ENCODE measurements around the gene PPP3CA.
"Not testable (repeated sequence)": the region's sequence is repeated elsewhere in the genome, so short reads cannot be mapped to it uniquely, and the experiment has no call there.

The PPP3CA gene

GRCh38 chr4:101098666-101099400 is 248.5 kb downstream of the PPP3CA start:
- H4K20me1 ChIP-seq (ENCODE audit: insufficient read depth): no peaks in the 10 kb centered on the region
- no peak overlapping the region for H3K27ac ChIP-seq
- H2AFZ ChIP-seq (ENCODE audit: low read depth): no peak overlapping the region
- H3K79me2 ChIP-seq (ENCODE audit: insufficient read depth, low read depth): no peaks in the 10 kb centered on the region
- no peak overlapping the region for H3K4me3 ChIP-seq (IDR thresholded peaks at IDR 0.05; ENCODE audit: insufficient read depth, low read depth, low read length)
- no peaks in the 10 kb centered on the region for H3K4me1 ChIP-seq (ENCODE audit: low read depth, poor library complexity, severe bottlenecking)
- H3K9ac ChIP-seq: no peak overlapping the region
- no peaks in the 10 kb centered on the region for H3K36me3 ChIP-seq (ENCODE audit: insufficient read depth)
- no peak overlapping the region for H3K4me2 ChIP-seq
- TF ChIP-seq CTCF (conservative IDR thresholded peaks at IDR 0.05; ENCODE audit: low read depth, low read length): no peak
- no peaks in the 10 kb centered on the region for H3K27me3 ChIP-seq (ENCODE audit: insufficient read depth, low read depth)

GRCh38 chr4:101092609-101093008 is 254.7 kb downstream of the PPP3CA start:
- H3K4me3 ChIP-seq (IDR thresholded peaks at IDR 0.05; ENCODE audit: insufficient read depth, low read depth, low read length); H3K4me1 ChIP-seq (ENCODE audit: low read depth, poor library complexity, severe bottlenecking); H3K79me2 ChIP-seq (ENCODE audit: insufficient read depth, low read depth); H3K9ac ChIP-seq; H2AFZ ChIP-seq (ENCODE audit: low read depth); H4K20me1 ChIP-seq (ENCODE audit: insufficient read depth); H3K4me2 ChIP-seq; H3K27me3 ChIP-seq (ENCODE audit: insufficient read depth, low read depth); H3K36me3 ChIP-seq (ENCODE audit: insufficient read depth); H3K27ac ChIP-seq: not testable (repeated sequence)

- no peaks in the 10 kb centered on the region for H3K27me3 ChIP-seq (ENCODE audit: insufficient read depth, low read depth)
- H3K9ac ChIP-seq: no peak overlapping the region
- H2AFZ ChIP-seq (ENCODE audit: low read depth): no peak overlapping the region
- H3K27ac ChIP-seq: no peak overlapping the region
- no peaks in the 10 kb centered on the region for H3K36me3 ChIP-seq (ENCODE audit: insufficient read depth)
- no peaks in the 10 kb centered on the region for H3K79me2 ChIP-seq (ENCODE audit: insufficient read depth, low read depth)
- H3K4me1 ChIP-seq (ENCODE audit: low read depth, poor library complexity, severe bottlenecking): peaks cover 4% of the 10 kb centered on the region
- TF ChIP-seq CTCF (conservative IDR thresholded peaks at IDR 0.05; ENCODE audit: low read depth, low read length): no peak
- no peak overlapping the region for H3K4me3 ChIP-seq (IDR thresholded peaks at IDR 0.05; ENCODE audit: insufficient read depth, low read depth, low read length)
- no peaks in the 10 kb centered on the region for H4K20me1 ChIP-seq (ENCODE audit: insufficient read depth)
- H3K4me2 ChIP-seq: no peak overlapping the region
These were observed 258.2 kb downstream of the PPP3CA start for GRCh38 chr4:101089168-101089567.

GRCh38 chr4:101086801-101087586 is 260.3 kb downstream of the PPP3CA start:
- no peak overlapping the region for H3K9ac ChIP-seq
- H3K79me2 ChIP-seq (ENCODE audit: insufficient read depth, low read depth): no peaks in the 10 kb centered on the region
- H3K4me1 ChIP-seq (ENCODE audit: low read depth, poor library complexity, severe bottlenecking): peaks cover 4% of the 10 kb centered on the region
- no peak overlapping the region for H3K4me3 ChIP-seq (IDR thresholded peaks at IDR 0.05; ENCODE audit: insufficient read depth, low read depth, low read length)
- no peaks in the 10 kb centered on the region for H3K36me3 ChIP-seq (ENCODE audit: insufficient read depth)
- H2AFZ ChIP-seq (ENCODE audit: low read depth): no peak overlapping the region
- H3K4me2 ChIP-seq: no peak overlapping the region
- H3K27ac ChIP-seq: no peak overlapping the region
- H4K20me1 ChIP-seq (ENCODE audit: insufficient read depth): no peaks in the 10 kb centered on the region
- no peak for TF ChIP-seq CTCF (conservative IDR thresholded peaks at IDR 0.05; ENCODE audit: low read depth, low read length)
- no peaks in the 10 kb centered on the region for H3K27me3 ChIP-seq (ENCODE audit: insufficient read depth, low read depth)

- Histone ChIP-seq H3K27ac (no peak overlapping the region), H2AFZ (ENCODE audit: low read depth) (no peak overlapping the region)
- TF ChIP-seq CTCF (conservative IDR thresholded peaks at IDR 0.05; ENCODE audit: low read depth, low read length): no peak
These were observed 264.2 kb downstream of the PPP3CA start for GRCh38 chr4:101083131-101083530.

More at GRCh38 chr4:101083131-101083530, 264.2 kb downstream of the PPP3CA start:
- Histone ChIP-seq H3K9ac (no peak overlapping the region), H3K4me3 (IDR thresholded peaks at IDR 0.05; ENCODE audit: insufficient read depth, low read depth, low read length) (no peak overlapping the region), H3K36me3 (ENCODE audit: insufficient read depth) (no peaks in the 10 kb centered on the region), H3K4me2 (no peak overlapping the region), H4K20me1 (ENCODE audit: insufficient read depth) (no peaks in the 10 kb centered on the region), H3K79me2 (ENCODE audit: insufficient read depth, low read depth) (no peaks in the 10 kb centered on the region), H3K27me3 (ENCODE audit: insufficient read depth, low read depth) (no peaks in the 10 kb centered on the region), H3K4me1 (ENCODE audit: low read depth, poor library complexity, severe bottlenecking) (peaks cover 4% of the 10 kb centered on the region)

Data from KMS-11 (cell line).